HCT116 (cell line): ENCODE results near the gene FBXW4. TPM values are rescaled to one million over a fixed set of nuclear protein-coding genes. Genes with fewer than 3 reads are reported as not detected.
A peak's percentile ranks its signal among the peaks of the same experiment; 100 is the strongest.

Experiments
- ATAC-seq: fragments of 200-7000 bp; cut with Tn5 transposase; 2 replicates; pipeline ENCODE4 v1.9.1; 2020; ENCODE audit warnings: mild to moderate bottlenecking, moderate library complexity
- BruUV-seq: library from RNA; stranded (reverse); fragments of 400-500 nt; replicated peaks from 2 replicates; lab custom pipeline; 2021; lab: Mats Ljungman, UMichigan
- CTCF ChIA-PET: fragments of 300-600 bp; sonication (Branson Sonifier 250); formaldehyde crosslinking; loops from one replicate; lab custom pipeline; 2021; ENCODE audit warnings: antibody characterized with exemption; lab: Charles Lee
- POLR2A ChIA-PET: fragments of 300-600, 350-600 bp; sonication (Branson Sonifier 250); formaldehyde crosslinking; loops from one replicate; lab custom pipeline; 2021; ENCODE audit warnings: antibody characterized with exemption; lab: Charles Lee
- RAD21 ChIA-PET, 2 experiments: fragments of 300-600 bp; sonication (Branson Sonifier 250); formaldehyde crosslinking; loops; one replicate each; lab custom pipeline; 2023; ENCODE audit warnings: low total read pairs in 2 of 2; ENCODE audit not compliant: uncharacterized antibody in 2 of 2, unreplicated experiment in 2 of 2, low non-redundant PET in 1 of 2; lab: Charles Lee
- DNase-seq: peaks from one replicate; pipeline ENCODE4 v3.0.0-alpha.2; 2010; ENCODE audit warnings: low read depth, low spot score
- H2AFZ ChIP-seq: fragments of 200-600 bp; shearing (Covaris generic), sonication (generic); 2 replicates; pipeline ENCODE4 v1.6.1; 2017; ENCODE audit warnings: low read depth, mixed run types, mixed read lengths, antibody characterized with exemption, low read length; ENCODE audit not compliant: poor library complexity, severe bottlenecking
- H3K27ac ChIP-seq: 2 replicates; pipeline ENCODE4 v1.5.1; 2012; ENCODE audit warnings: low read depth, low read length
- H3K27me3 ChIP-seq: fragments of 200-600 bp; sonication (generic); 2 replicates; pipeline ENCODE4 v1.6.1; 2016; ENCODE audit warnings: mixed run types, low read length, mixed read lengths; ENCODE audit not compliant: insufficient read depth
- H3K36me3 ChIP-seq, 2 experiments: fragments of 200-500 bp in 1 of 2; fragments of 200-600 bp in 1 of 2; sonication (Bioruptor generic) in 1 of 2; sonication (generic) in 1 of 2; 2 replicates each; pipeline versions ENCODE4 v1.5.1 to v1.6.1; 2014 to 2016; ENCODE audit warnings: low read length in 2 of 2, inconsistent platforms in 1 of 2, mixed read lengths in 1 of 2, mixed run types in 1 of 2; ENCODE audit not compliant: insufficient read depth in 2 of 2, control insufficient read depth in 1 of 2
- H3K4me1 ChIP-seq, 2 experiments: fragments of 200-600 bp in 1 of 2; sonication (generic) in 1 of 2; 2 replicates each; pipeline versions ENCODE4 v1.5.1 to v1.6.1; 2012 to 2017; ENCODE audit warnings: low read length in 2 of 2, inconsistent platforms in 1 of 2, mild to moderate bottlenecking in 1 of 2, mixed read lengths in 1 of 2, mixed run types in 1 of 2, moderate library complexity in 1 of 2; ENCODE audit not compliant: insufficient read depth in 2 of 2, control insufficient read depth in 1 of 2
- H3K4me2 ChIP-seq: fragments of 200-600 bp; sonication (generic); 2 replicates; pipeline ENCODE4 v1.6.1; 2017; ENCODE audit warnings: mixed run types, low read length, mixed read lengths
- H3K4me3 ChIP-seq, 2 experiments: fragments of 200-600 bp in 1 of 2; sonication (generic) in 1 of 2; replicated peaks in 1 of 2; 2 replicates each; pipeline ENCODE4 v1.5.1; 2011 to 2016; ENCODE audit warnings: low read length in 2 of 2, control low read depth in 1 of 2, low read depth in 1 of 2, mild to moderate bottlenecking in 1 of 2, mixed read lengths in 1 of 2, mixed run types in 1 of 2
- H3K79me2 ChIP-seq: fragments of 200-600 bp; sonication (generic); 2 replicates; pipeline ENCODE4 v1.6.1; 2017; ENCODE audit warnings: mild to moderate bottlenecking, mixed run types, low read length, moderate library complexity, mixed read lengths; ENCODE audit not compliant: insufficient read depth
- H3K9ac ChIP-seq: fragments of 200-600 bp; sonication (generic); 2 replicates; pipeline ENCODE4 v1.6.1; 2016; ENCODE audit warnings: low read length, mixed read lengths
- H3K9me2 ChIP-seq: fragments of 200-600 bp; sonication (generic), shearing (Covaris generic); 2 replicates; pipeline ENCODE4 v1.6.1; 2017; ENCODE audit warnings: mixed run types, mild to moderate bottlenecking, moderate library complexity; ENCODE audit not compliant: insufficient read depth
- H3K9me3 ChIP-seq, 2 experiments: fragments of 200-500 bp in 1 of 2; fragments of 200-600 bp in 1 of 2; sonication (Bioruptor generic) in 1 of 2; sonication (generic) in 1 of 2; 2 replicates each; pipeline ENCODE4 v1.6.1; 2014 to 2017; ENCODE audit warnings: low read length in 2 of 2, mixed read lengths in 2 of 2, inconsistent platforms in 1 of 2, low read depth in 1 of 2, mild to moderate bottlenecking in 1 of 2, mixed run types in 1 of 2, moderate library complexity in 1 of 2; ENCODE audit not compliant: control insufficient read depth in 1 of 2, insufficient read depth in 1 of 2
- H4K20me1 ChIP-seq: fragments of 200-600 bp; sonication (generic), shearing (Covaris generic); 2 replicates; pipeline ENCODE4 v1.6.1; 2017; ENCODE audit warnings: mixed run types, mild to moderate bottlenecking, moderate library complexity; ENCODE audit not compliant: insufficient read depth
- CBX3 ChIP-seq: IDR thresholded peaks from 2 replicates; pipeline ENCODE4 v1.6.1; 2012; ENCODE audit warnings: low read depth
- CTCF ChIP-seq, 3 experiments: fragments of 200-600 bp in 1 of 3; sonication (generic) in 1 of 3; IDR thresholded peaks in 2 of 3; conservative IDR thresholded peaks in 1 of 3; 2 replicates each; pipeline ENCODE4 v1.5.1; 2012 to 2017; ENCODE audit warnings: low read depth in 2 of 3, low read length in 2 of 3, antibody characterized with exemption in 1 of 3, borderline replicate concordance in 1 of 3, control low read depth in 1 of 3, mild to moderate bottlenecking in 1 of 3, mixed read lengths in 1 of 3, mixed run types in 1 of 3, moderate library complexity in 1 of 3; ENCODE audit not compliant: insufficient read depth in 1 of 3
- EZH2 ChIP-seq: fragments of 200-600 bp; sonication (generic); IDR thresholded peaks from 2 replicates; pipeline ENCODE4 v1.6.1; 2017; ENCODE audit warnings: antibody characterized with exemption, mixed run types
- FOSL1 ChIP-seq: IDR thresholded peaks from 2 replicates; pipeline ENCODE4 v1.6.1; 2012; ENCODE audit warnings: low read depth
- POLR2AphosphoS5 ChIP-seq: IDR thresholded peaks from 2 replicates; pipeline ENCODE4 v1.6.1; 2011; ENCODE audit warnings: mild to moderate bottlenecking, low read depth, low read length, moderate library complexity
- RAD21 ChIP-seq: IDR thresholded peaks from 2 replicates; pipeline ENCODE4 v1.6.1; 2012; ENCODE audit warnings: low read depth, mild to moderate bottlenecking
- SIN3A ChIP-seq: IDR thresholded peaks from 2 replicates; pipeline ENCODE4 v1.6.1; 2012; ENCODE audit warnings: low read depth
- TCF7L2 ChIP-seq: IDR thresholded peaks from 2 replicates; pipeline ENCODE4 v1.7.0; 2011; ENCODE audit warnings: borderline replicate concordance, inconsistent platforms; ENCODE audit not compliant: insufficient read depth, insufficient read length; ENCODE audit errors: extremely low read depth
- YY1 ChIP-seq: IDR thresholded peaks from 2 replicates; pipeline ENCODE4 v1.6.1; 2011; ENCODE audit warnings: low read length, low read depth, moderate library complexity, mild to moderate bottlenecking; ENCODE audit not compliant: insufficient replicate concordance; ENCODE audit errors: extremely low read depth
- intact Hi-C: fragments of 100-400 bp; cut with micrococcal nuclease; formaldehyde crosslinking; loops from 2 replicates; pipeline ENCODE4 v1.10.0; 2022
- total RNA-seq: library from RNA; stranded (reverse); gene quantifications from one replicate; pipeline ENCODE4 v1.2.1, GENCODE V29; 2021; ENCODE audit not compliant: unreplicated experiment
- TF ChIP-seq, protein P1 (sequence below): IDR thresholded peaks from 2 replicates; pipeline ENCODE4 v1.6.1; 2011; ENCODE audit warnings: mild to moderate bottlenecking, low read length, moderate library complexity; ENCODE audit not compliant: insufficient replicate concordance; ENCODE audit errors: extremely low read depth

Gene FBXW4
- total RNA-seq, 1 experiment from 2014 or later = 35.3 TPM

DNA sequence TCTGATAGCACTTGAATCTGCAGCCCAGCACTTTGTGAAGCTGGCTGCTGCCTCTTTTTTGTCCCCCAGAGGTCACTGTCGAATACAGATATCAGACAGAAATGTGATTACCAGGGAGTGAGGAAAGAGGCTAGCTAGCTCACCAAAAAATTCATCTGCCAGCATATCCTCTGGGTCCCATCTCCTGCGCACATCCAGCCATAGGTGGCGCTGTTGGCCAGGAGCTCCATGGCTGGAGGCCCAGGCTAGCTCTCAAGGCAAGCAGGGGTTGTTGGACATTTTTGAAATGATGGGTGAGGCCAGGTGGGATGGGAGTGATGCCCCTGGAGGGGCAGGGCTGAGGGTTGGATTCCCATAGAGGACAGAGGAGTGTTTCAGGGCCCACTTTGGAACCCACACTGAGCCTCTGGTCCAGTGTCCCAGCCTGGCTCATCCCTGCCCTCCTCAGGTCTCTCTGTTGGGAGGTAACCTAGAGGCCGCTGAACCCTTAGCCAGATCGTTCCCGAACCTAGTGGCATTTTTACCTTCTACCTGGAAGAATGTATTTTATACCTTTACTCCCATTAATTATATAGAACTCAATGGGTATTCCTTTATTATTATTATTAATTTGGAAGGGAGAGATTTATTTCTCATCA lies 92.1 kb downstream of the FBXW4 start:
- POLR2A ChIA-PET = interaction anchor here (1.0 kb wide), 2 partner anchors 178 to 238 kb away, joined by 3 to 10 read pairs; no protein-coding TSS in a partner anchor
- Histone ChIP-seq H3K4me3 (no peak overlapping the region), H4K20me1 (0 out of 2 replicates have a peak, but pooled peaks cover 5% of the 10 kb centered on the region), H2AFZ (no peak overlapping the region), H3K27me3 (no peaks in the 10 kb centered on the region), H3K9me3 (no peaks in the 10 kb centered on the region), H3K4me1 (no peaks in the 10 kb centered on the region), H3K9me2 (no peaks in the 10 kb centered on the region), H3K36me3 (peaks cover 1 to 4% of the 10 kb centered on the region in 2 experiments; a peak in 3 of 4 replicates), H3K9ac (no peak overlapping the region), H3K4me2 (no peak overlapping the region), H3K79me2 (no peaks in the 10 kb centered on the region), H3K27ac (no peak overlapping the region)
- CTCF ChIA-PET = interaction anchor here (0.5 to 6.0 kb wide), 66 partner anchors 8 to 818 kb away, joined by 3 to 220 read pairs (median 4); partner anchors contain the start of genes ARMH3, DPCD, NPM3 and OGA
- intact Hi-C loops = loop anchor here (1.0 to 2.0 kb wide), 3 partner anchors 178 to 470 kb away; no protein-coding TSS in a partner anchor
- ATAC-seq (peak; percentile 99), DNase-seq (peak; percentile 71)
- TF ChIP-seq CTCF (IDR thresholded peaks at IDR 0.05 in 2 of 3, conservative IDR thresholded peaks at IDR 0.05 in 1 of 3; ENCODE audit: borderline replicate concordance in 1 of 3, insufficient read depth in 1 of 3, low read depth in 2 of 3, low read length in 2 of 3) = peak; percentile 97 to 99 (median 99)
- no peak for TF ChIP-seq SIN3A
- peak; percentile 96 for TF ChIP-seq RAD21
- TF ChIP-seq POLR2AphosphoS5 = peak; percentile 52
- peak; percentile 74 for TF ChIP-seq YY1
- no peak for TF ChIP-seq TCF7L2
- no peak for TF ChIP-seq EZH2
- no peak for TF ChIP-seq FOSL1
- TF ChIP-seq CBX3 = no peak
- TF ChIP-seq, protein P1, sequence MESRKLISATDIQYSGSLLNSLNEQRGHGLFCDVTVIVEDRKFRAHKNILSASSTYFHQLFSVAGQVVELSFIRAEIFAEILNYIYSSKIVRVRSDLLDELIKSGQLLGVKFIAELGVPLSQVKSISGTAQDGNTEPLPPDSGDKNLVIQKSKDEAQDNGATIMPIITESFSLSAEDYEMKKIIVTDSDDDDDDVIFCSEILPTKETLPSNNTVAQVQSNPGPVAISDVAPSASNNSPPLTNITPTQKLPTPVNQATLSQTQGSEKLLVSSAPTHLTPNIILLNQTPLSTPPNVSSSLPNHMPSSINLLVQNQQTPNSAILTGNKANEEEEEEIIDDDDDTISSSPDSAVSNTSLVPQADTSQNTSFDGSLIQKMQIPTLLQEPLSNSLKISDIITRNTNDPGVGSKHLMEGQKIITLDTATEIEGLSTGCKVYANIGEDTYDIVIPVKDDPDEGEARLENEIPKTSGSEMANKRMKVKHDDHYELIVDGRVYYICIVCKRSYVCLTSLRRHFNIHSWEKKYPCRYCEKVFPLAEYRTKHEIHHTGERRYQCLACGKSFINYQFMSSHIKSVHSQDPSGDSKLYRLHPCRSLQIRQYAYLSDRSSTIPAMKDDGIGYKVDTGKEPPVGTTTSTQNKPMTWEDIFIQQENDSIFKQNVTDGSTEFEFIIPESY = no peak
- BruUV-seq = no TSS peak
- RAD21 ChIA-PET = interaction anchor here (0.9 to 1.7 kb wide), 10 partner anchors 14 to 407 kb away, joined by 3 to 21 read pairs (median 3); partner anchors contain the start of genes NPM3 (in 2 of the 2), DPCD (in 1 of the 2) and POLL (in 1 of the 2)
